Measurements from ENCODE around the gene CFAP91. TPM values are rescaled to one million over a fixed set of nuclear protein-coding genes. Genes with fewer than 3 reads are reported as not detected.

The CFAP91 gene
- total RNA-seq, 2 experiments from 2014 or later = not detected

DNA sequence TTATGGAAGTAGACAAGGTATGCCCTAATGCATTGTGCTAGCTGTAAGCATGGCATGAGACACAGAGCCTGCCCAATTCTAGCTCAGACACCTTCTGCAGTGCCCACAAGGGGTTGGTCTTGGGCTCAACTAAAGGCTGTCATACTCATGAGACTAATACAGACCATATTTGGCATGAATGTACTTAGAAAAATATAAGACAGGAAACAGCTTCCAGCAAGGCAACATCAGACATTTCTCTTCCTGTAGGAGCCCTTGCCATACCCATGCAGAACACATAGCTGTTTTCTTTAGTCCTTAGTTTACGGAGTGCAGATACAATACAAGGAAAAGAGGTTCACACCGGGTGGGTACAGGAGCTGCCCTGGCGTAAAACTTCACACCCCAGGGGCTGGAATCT lies 48.6 kb downstream of the CFAP91 start:
- Mint-ChIP-seq H3K27ac (no peak overlapping the region), H3K36me3 (ENCODE audit: low read depth) (no peaks in the 10 kb centered on the region), H3K27me3 (peaks cover 52% of the 10 kb centered on the region), H3K9me3 (no peaks in the 10 kb centered on the region), H3K4me3 (no peak overlapping the region), H3K4me1 (ENCODE audit: low read depth) (no peaks in the 10 kb centered on the region)
- H3K27ac ChIP-seq (ENCODE audit: low read depth in 1 of 2, low read length in 2 of 2) = no peak overlapping the region
- no peaks in the 10 kb centered on the region for H3K36me3 ChIP-seq (ENCODE audit: insufficient read depth, low read length)
- ATAC-seq (ENCODE audit: poor library complexity) (no peak), DNase-seq (no peak)
- H3K9me3 ChIP-seq (ENCODE audit: control insufficient read depth in 1 of 2, insufficient read depth in 1 of 2, low read length in 2 of 2) = peaks cover 0 to 3% of the 10 kb centered on the region in 2 experiments
- no peaks in the 10 kb centered on the region for H3K4me1 ChIP-seq (ENCODE audit: insufficient read depth, low read length)
- intact Hi-C loops (cut with DNase I, micrococcal nuclease) = no loop called here
- ChIA-PET POLR2A (interaction anchor here (0.9 kb wide), 1 partner anchor 396 kb away, joined by 3 read pairs; no protein-coding TSS in a partner anchor), CTCF (interaction anchor here (1.2 kb wide), 1 partner anchor 9 kb away, joined by 4 read pairs; no protein-coding TSS in a partner anchor)
- TF ChIP-seq, protein P1, sequence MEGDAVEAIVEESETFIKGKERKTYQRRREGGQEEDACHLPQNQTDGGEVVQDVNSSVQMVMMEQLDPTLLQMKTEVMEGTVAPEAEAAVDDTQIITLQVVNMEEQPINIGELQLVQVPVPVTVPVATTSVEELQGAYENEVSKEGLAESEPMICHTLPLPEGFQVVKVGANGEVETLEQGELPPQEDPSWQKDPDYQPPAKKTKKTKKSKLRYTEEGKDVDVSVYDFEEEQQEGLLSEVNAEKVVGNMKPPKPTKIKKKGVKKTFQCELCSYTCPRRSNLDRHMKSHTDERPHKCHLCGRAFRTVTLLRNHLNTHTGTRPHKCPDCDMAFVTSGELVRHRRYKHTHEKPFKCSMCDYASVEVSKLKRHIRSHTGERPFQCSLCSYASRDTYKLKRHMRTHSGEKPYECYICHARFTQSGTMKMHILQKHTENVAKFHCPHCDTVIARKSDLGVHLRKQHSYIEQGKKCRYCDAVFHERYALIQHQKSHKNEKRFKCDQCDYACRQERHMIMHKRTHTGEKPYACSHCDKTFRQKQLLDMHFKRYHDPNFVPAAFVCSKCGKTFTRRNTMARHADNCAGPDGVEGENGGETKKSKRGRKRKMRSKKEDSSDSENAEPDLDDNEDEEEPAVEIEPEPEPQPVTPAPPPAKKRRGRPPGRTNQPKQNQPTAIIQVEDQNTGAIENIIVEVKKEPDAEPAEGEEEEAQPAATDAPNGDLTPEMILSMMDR (IDR thresholded peaks at IDR 0.05) = no peak
- H3K27me3 ChIP-seq (ENCODE audit: control insufficient read depth in 1 of 2, insufficient read depth in 2 of 2, low read length in 2 of 2) = peaks cover 0 to 16% of the 10 kb centered on the region in 2 experiments
- no peak overlapping the region for H3K4me3 ChIP-seq (ENCODE audit: low read length)

Other genes starting within 250 kb of the CFAP91 start
- 10 to 100 TPM; 54.1 to 58.0 TPM for gene TMEM39A, start 239.4 kb upstream of the CFAP91 start, total RNA-seq
- 10 to 100 TPM; 14.3 to 14.4 TPM for gene POGLUT1, start 234.1 kb upstream of the CFAP91 start, total RNA-seq
- 10 to 100 TPM; 14.4 to 18.3 TPM for gene TIMMDC1, start 204.5 kb upstream of the CFAP91 start, total RNA-seq
- gene CD80, start 143.4 kb upstream of the CFAP91 start, total RNA-seq = under 1 TPM; 0.17 to 0.41 TPM
- under 1 TPM; 0.36 TPM for gene ADPRH, start 123.5 kb upstream of the CFAP91 start, total RNA-seq
- gene PLA1A, start 105.1 kb upstream of the CFAP91 start, total RNA-seq = not detected
- gene POPDC2, start 42.4 kb upstream of the CFAP91 start, total RNA-seq = 1 to 10 TPM; 2.6 to 3.5 TPM
- 10 to 100 TPM; 24.6 to 26.3 TPM for gene COX17, start 25.6 kb upstream of the CFAP91 start, total RNA-seq
- under 1 TPM in 1 of 2 experiments, not detected in 1; 0.25 TPM for gene NR1I2, start 79.1 kb downstream of the CFAP91 start, total RNA-seq